D721Med (cell line): ENCODE results near the gene GPATCH2.
A peak's percentile ranks its signal among the peaks of the same experiment; 100 is the strongest.
"Not testable (repeated sequence)": the region's sequence is repeated elsewhere in the genome, so short reads cannot be mapped to it uniquely, and the experiment has no call there.

Source experiments
- DNase-seq: peaks from one replicate; pipeline ENCODE4 v3.0.0; 2011; ENCODE audit warnings: low spot score; ENCODE audit not compliant: insufficient read length
- FAIRE-seq: peaks from 2 replicates; lab custom pipeline; 2011; peaks lifted over from hg19 to GRCh38; lab: Jason Lieb, UNC
- TF ChIP-seq, protein P1 (sequence below): IDR thresholded peaks from 2 replicates; pipeline ENCODE4 v1.5.1; 2012; ENCODE audit warnings: mild to moderate bottlenecking, control low read depth; ENCODE audit not compliant: insufficient read depth; ENCODE audit errors: missing control alignments

Gene GPATCH2

DNA sequence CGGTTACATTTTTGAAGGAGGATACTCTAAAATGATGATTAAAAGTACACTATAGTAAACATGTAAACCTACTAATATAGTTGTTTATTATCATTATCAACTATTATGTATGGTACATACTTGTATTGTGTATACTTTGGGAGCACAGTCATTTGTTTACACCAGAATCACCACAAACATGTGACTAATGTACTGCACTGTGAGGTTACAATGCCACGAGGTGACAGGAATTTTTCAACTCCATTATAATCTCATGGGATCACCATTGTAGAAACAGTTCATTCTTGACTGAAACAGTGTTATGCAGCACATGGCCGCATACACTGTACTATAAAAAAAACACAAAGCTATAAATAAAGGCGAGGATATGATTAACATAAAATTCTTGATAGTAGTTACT, 44.3 kb downstream of the GPATCH2 start:
- no peak for DNase-seq

GRCh38 chr1:217585577-217585976, 45.3 kb downstream of the GPATCH2 start:
- DNase-seq (no peak), FAIRE-seq (peak; percentile 44)
- TF ChIP-seq, protein P1, sequence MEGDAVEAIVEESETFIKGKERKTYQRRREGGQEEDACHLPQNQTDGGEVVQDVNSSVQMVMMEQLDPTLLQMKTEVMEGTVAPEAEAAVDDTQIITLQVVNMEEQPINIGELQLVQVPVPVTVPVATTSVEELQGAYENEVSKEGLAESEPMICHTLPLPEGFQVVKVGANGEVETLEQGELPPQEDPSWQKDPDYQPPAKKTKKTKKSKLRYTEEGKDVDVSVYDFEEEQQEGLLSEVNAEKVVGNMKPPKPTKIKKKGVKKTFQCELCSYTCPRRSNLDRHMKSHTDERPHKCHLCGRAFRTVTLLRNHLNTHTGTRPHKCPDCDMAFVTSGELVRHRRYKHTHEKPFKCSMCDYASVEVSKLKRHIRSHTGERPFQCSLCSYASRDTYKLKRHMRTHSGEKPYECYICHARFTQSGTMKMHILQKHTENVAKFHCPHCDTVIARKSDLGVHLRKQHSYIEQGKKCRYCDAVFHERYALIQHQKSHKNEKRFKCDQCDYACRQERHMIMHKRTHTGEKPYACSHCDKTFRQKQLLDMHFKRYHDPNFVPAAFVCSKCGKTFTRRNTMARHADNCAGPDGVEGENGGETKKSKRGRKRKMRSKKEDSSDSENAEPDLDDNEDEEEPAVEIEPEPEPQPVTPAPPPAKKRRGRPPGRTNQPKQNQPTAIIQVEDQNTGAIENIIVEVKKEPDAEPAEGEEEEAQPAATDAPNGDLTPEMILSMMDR, result no peak

More for the DNA sequence above, 44.3 kb downstream of the GPATCH2 start:
- FAIRE-seq, result peak; percentile 89
- TF ChIP-seq, protein P1, result no peak

DNA sequence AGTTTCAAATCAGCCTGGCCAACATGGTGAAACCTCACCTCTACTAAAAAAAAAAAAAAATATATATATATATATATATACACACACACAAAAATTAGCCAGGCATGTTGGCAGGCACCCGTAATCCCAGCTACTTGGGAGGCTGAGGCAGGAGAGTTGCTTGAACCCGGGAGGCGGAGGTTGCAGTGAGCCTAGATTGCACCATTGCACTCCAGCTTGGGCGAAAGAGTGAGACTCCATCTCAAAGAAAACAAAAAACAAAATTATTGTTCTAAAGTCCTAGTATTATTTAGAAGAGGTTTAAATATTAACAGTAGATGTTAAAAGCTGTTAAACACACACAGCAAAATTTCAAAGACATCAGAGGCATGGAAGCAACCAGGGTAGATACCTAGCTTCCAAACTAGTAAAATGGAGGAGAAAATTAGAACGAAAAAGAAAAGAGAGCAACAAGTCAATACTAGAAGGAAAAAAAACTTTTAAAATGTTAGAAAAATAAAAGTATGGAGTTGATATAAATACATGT, 46.5 kb downstream of the GPATCH2 start:
- DNase-seq, FAIRE-seq: not testable (repeated sequence)

GRCh38 chr1:217577336-217577735, 53.6 kb downstream of the GPATCH2 start:
- TF ChIP-seq, protein P1, result no peak
- DNase-seq (no peak), FAIRE-seq (peak; percentile 73)

DNA sequence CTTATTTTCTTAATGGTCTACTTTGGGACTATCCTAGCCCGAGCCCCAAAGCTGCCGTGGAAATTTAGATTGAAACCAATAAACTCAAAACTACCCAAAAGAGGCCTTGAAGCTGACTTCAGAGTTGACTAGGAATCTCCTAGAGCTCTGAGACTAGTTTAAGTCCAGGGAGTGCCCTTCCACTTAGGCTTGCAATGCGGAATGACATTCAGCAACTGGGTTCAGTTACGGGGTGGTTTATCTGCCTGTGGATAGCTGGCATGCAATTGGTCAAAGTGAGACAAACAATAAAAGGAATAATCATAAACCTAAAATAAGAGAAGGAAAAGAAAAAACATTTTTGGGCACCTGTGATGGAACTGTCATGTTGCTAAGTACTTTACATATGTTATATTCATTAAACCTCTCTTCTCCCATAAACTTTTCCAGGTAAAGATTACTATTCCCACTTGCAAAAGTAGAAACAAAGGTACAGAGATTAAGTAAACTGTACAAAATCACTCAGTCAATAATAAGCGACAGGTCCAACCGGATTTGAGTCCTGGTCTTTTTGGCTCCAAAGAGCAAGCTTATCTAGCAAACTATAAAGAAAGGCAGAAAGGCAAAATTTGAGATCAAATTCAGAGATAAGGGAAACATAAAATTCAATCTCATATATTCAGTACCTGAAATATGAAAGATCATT, 56.5 kb downstream of the GPATCH2 start:
- TF ChIP-seq, protein P1, result no peak
- no peak for DNase-seq
- FAIRE-seq, result peak; percentile 16

- TF ChIP-seq, protein P1, result no peak
- no peak for DNase-seq
- FAIRE-seq, result no peak
Measured at GRCh38 chr1:217569021-217569420, 61.9 kb downstream of the GPATCH2 start.

DNA sequence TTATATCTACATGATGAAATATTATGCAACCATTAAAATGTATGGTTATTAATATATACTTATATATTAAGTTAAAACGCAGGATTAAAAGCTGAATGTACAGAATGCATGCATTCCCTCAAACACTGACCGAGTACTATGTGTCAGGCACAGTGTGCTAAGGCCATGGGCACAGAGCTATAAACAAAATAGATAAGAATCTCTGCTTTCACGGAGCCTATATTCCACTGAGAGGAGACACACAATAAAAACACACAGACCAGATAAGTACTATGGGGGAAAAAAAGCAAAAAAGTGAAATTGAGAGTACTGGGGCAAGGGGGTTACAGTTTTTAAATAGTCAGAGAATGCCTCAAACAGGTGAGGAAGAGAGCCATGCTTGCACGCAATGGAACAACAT, 62.7 kb downstream of the GPATCH2 start:
- FAIRE-seq, result peak; percentile 25
- TF ChIP-seq, protein P1, result no peak
- no peak for DNase-seq

- TF ChIP-seq, protein P1, result no peak
- DNase-seq, result no peak
- no peak for FAIRE-seq
Measured at GRCh38 chr1:217564833-217565232, 66.1 kb downstream of the GPATCH2 start.
